ENCODE data around the gene MTARC2. TPM values are rescaled to one million over a fixed set of nuclear protein-coding genes. Genes with fewer than 3 reads are reported as not detected.

MTARC2 gene
- total RNA-seq, 2 donors from 2014 or later: 12.3 to 14.5 TPM

DNA sequence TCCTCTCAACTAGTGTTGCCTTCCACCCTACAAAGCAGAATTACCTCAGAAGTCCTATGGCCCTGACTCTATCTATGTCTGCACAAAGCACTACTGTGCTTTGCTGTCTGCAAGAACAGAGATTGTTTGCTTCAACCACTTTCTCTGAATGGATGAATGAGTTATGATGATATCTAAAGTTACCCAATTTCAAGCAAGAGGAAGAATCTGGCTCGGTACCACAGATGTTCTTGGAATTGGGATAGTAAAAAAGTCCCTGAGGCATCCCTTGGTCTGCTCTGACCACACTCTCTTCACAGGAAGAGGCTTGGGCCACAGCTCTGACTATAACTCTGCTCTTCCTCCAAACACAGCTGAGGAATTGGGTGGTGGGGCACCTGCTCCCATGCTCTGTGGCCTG is 69.8 kb downstream of the MTARC2 start:
- H3K4me3 Mint-ChIP-seq: no peak overlapping the region
- H3K4me1 ChIP-seq (ENCODE audit: control insufficient read depth, insufficient read depth, low read length): no peaks in the 10 kb centered on the region
- H3K27me3 ChIP-seq (ENCODE audit: control insufficient read depth, insufficient read depth, low read length, poor library complexity, severe bottlenecking): no peaks in the 10 kb centered on the region
- H3K4me1 Mint-ChIP-seq: no peaks in the 10 kb centered on the region
- H3K27ac Mint-ChIP-seq: no peak overlapping the region
- H3K9me3 Mint-ChIP-seq: peaks cover 3% of the 10 kb centered on the region
- H3K27ac ChIP-seq (ENCODE audit: low read depth, low read length): no peak overlapping the region
- H3K4me3 ChIP-seq (ENCODE audit: low read length): no peak overlapping the region
- H3K36me3 ChIP-seq (ENCODE audit: control insufficient read depth, insufficient read depth, low read length): peaks cover 6% of the 10 kb centered on the region
- WGBS, 2 experiments (ENCODE audit: insufficient coverage in 1 of 2, insufficient read length in 1 of 2): 88% methylated on average over 1 of the region's 1 CpG; no CpG with 5 or more reads in 1 of the 2 experiments
- no peaks in the 10 kb centered on the region for H3K27me3 Mint-ChIP-seq (ENCODE audit: insufficient read depth)
- no peak for DNase-seq
- TF ChIP-seq, protein P1, sequence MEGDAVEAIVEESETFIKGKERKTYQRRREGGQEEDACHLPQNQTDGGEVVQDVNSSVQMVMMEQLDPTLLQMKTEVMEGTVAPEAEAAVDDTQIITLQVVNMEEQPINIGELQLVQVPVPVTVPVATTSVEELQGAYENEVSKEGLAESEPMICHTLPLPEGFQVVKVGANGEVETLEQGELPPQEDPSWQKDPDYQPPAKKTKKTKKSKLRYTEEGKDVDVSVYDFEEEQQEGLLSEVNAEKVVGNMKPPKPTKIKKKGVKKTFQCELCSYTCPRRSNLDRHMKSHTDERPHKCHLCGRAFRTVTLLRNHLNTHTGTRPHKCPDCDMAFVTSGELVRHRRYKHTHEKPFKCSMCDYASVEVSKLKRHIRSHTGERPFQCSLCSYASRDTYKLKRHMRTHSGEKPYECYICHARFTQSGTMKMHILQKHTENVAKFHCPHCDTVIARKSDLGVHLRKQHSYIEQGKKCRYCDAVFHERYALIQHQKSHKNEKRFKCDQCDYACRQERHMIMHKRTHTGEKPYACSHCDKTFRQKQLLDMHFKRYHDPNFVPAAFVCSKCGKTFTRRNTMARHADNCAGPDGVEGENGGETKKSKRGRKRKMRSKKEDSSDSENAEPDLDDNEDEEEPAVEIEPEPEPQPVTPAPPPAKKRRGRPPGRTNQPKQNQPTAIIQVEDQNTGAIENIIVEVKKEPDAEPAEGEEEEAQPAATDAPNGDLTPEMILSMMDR (conservative IDR thresholded peaks at IDR 0.05): no peak
- H3K36me3 Mint-ChIP-seq (ENCODE audit: low read depth): peaks cover 70% of the 10 kb centered on the region
- H3K9me3 ChIP-seq (ENCODE audit: control insufficient read depth, low read length): no peaks in the 10 kb centered on the region
- H3K9ac ChIP-seq (ENCODE audit: extremely low read depth, low read length, poor library complexity, severe bottlenecking): no peak overlapping the region

GRCh38 chr1:220818421-220819173 is 70.5 kb downstream of the MTARC2 start:
- DNase-seq: peak; percentile 82
- H3K4me1 ChIP-seq (ENCODE audit: control insufficient read depth, insufficient read depth, low read length): no peaks in the 10 kb centered on the region
- H3K9me3 ChIP-seq (ENCODE audit: control insufficient read depth, low read length): no peaks in the 10 kb centered on the region
- H3K36me3 ChIP-seq (ENCODE audit: control insufficient read depth, insufficient read depth, low read length): peaks cover 1% of the 10 kb centered on the region
- Mint-ChIP-seq H3K27ac (peak overlapping the region; percentile 9), H3K27me3 (ENCODE audit: insufficient read depth) (no peaks in the 10 kb centered on the region), H3K4me1 (no peaks in the 10 kb centered on the region), H3K9me3 (peaks cover 3% of the 10 kb centered on the region), H3K4me3 (no peak overlapping the region), H3K36me3 (ENCODE audit: low read depth) (peaks cover 64% of the 10 kb centered on the region)
- H3K27me3 ChIP-seq (ENCODE audit: control insufficient read depth, insufficient read depth, low read length, poor library complexity, severe bottlenecking): no peaks in the 10 kb centered on the region
- TF ChIP-seq, protein P1 (conservative IDR thresholded peaks at IDR 0.05): no peak
- 61 to 63% methylated on average over 13 to 14 of the region's 14 CpGs for WGBS, 2 experiments (ENCODE audit: insufficient coverage in 1 of 2, insufficient read length in 1 of 2)
- no peak overlapping the region for H3K4me3 ChIP-seq (ENCODE audit: low read length)
- H3K27ac ChIP-seq (ENCODE audit: low read depth, low read length): no peak overlapping the region
- H3K9ac ChIP-seq (ENCODE audit: extremely low read depth, low read length, poor library complexity, severe bottlenecking): no peak overlapping the region

DNA sequence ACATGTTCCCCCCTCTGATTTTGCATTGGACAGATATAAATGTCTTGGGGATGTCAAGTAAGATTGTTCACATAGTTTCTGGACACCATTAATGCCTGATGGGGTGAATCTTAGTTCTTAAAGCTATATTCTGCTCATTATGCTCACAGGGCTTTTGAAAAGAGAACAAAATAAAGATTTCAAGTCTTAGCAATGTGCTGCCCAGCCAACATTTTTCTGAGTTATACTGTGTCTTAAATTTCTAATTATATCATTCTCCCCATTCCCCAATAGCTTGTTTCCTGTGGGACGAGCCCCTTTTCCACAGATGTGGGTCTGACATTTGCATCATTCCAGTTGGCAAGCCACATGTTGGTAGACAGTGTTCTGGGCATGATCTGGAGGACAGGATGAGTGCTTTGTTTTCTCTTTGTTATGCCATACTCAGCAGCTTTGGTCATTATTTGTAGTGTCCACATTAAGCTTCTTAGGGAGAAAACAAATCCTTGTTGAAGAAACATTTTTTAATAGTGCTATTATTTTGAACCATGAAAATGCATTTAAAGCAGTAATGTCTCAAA is 71.4 kb downstream of the MTARC2 start:
- TF ChIP-seq, protein P1 (conservative IDR thresholded peaks at IDR 0.05): no peak
- Histone ChIP-seq H3K9me3 (ENCODE audit: control insufficient read depth, low read length) (no peaks in the 10 kb centered on the region), H3K36me3 (ENCODE audit: control insufficient read depth, insufficient read depth, low read length) (no peaks in the 10 kb centered on the region), H3K4me3 (ENCODE audit: low read length) (no peak overlapping the region), H3K27me3 (ENCODE audit: control insufficient read depth, insufficient read depth, low read length, poor library complexity, severe bottlenecking) (no peaks in the 10 kb centered on the region), H3K9ac (ENCODE audit: extremely low read depth, low read length, poor library complexity, severe bottlenecking) (no peak overlapping the region), H3K27ac (ENCODE audit: low read depth, low read length) (no peak overlapping the region), H3K4me1 (ENCODE audit: control insufficient read depth, insufficient read depth, low read length) (no peaks in the 10 kb centered on the region)
- no peak overlapping the region for H3K4me3 Mint-ChIP-seq
- H3K27me3 Mint-ChIP-seq (ENCODE audit: insufficient read depth): peaks cover 2% of the 10 kb centered on the region
- no peaks in the 10 kb centered on the region for H3K4me1 Mint-ChIP-seq
- H3K36me3 Mint-ChIP-seq (ENCODE audit: low read depth): peaks cover 54% of the 10 kb centered on the region
- H3K27ac Mint-ChIP-seq: no peak overlapping the region
- 96% methylated on average over 1 of the region's 1 CpG; no CpG with 5 or more reads in 1 of the 2 experiments for WGBS, 2 experiments (ENCODE audit: insufficient coverage in 1 of 2, insufficient read length in 1 of 2)
- peaks cover 3% of the 10 kb centered on the region for H3K9me3 Mint-ChIP-seq
- no peak for DNase-seq
